Aorta (tissue), 5 donors: ENCODE results near the gene PSMB7. TPM values are rescaled to one million over a fixed set of nuclear protein-coding genes. Genes with fewer than 3 reads are reported as not detected.

Experiments
- ATAC-seq: fragments of 200-7000 bp; cut with Tn5 transposase; one replicate; pipeline ENCODE4 v1.9.1; 2022; ENCODE audit warnings: moderate library complexity; ENCODE audit not compliant: low FRiP score
- DNase-seq, 2 donors: peaks; one replicate each; pipeline ENCODE4 v3.0.0-alpha.2; 2020
- H3K27ac ChIP-seq, 2 donors: one replicate each; pipeline ENCODE4 v1.5.1; 2013; ENCODE audit warnings: low read length in 2 of 2, mild to moderate bottlenecking in 2 of 2, moderate library complexity in 2 of 2, control low read depth in 1 of 2, inconsistent platforms in 1 of 2, low read depth in 1 of 2
- H3K27me3 ChIP-seq, 2 donors: one replicate each; pipeline ENCODE4 v1.6.1; 2013; ENCODE audit warnings: control low read depth in 1 of 2, low read length in 1 of 2, mild to moderate bottlenecking in 1 of 2, moderate library complexity in 1 of 2; ENCODE audit not compliant: insufficient read depth in 2 of 2, control insufficient read depth in 1 of 2
- H3K36me3 ChIP-seq, 2 donors: one replicate each; pipeline ENCODE4 v1.6.1; 2013; ENCODE audit warnings: control low read depth in 1 of 2, low read length in 1 of 2, mild to moderate bottlenecking in 1 of 2; ENCODE audit not compliant: insufficient read depth in 2 of 2, control insufficient read depth in 1 of 2
- H3K4me1 ChIP-seq, 2 donors: one replicate each; pipeline ENCODE4 v1.6.1; 2013; ENCODE audit warnings: low read length in 2 of 2, control low read depth in 1 of 2, mild to moderate bottlenecking in 1 of 2, moderate library complexity in 1 of 2; ENCODE audit not compliant: insufficient read depth in 2 of 2, control insufficient read depth in 1 of 2
- H3K4me3 ChIP-seq, 2 donors: one replicate each; pipeline ENCODE4 v1.5.1; 2013; ENCODE audit warnings: low read length in 2 of 2, control low read depth in 1 of 2, mild to moderate bottlenecking in 1 of 2
- H3K9me3 ChIP-seq: one replicate; pipeline ENCODE4 v1.6.1; 2013; ENCODE audit warnings: mild to moderate bottlenecking, low read length; ENCODE audit not compliant: control insufficient read depth
- WGBS, 2 donors: extraction: QIAGEN DNeasy Blood & Tissue Kit; methylation state at CpG; one replicate each; pipeline ENCODE4 v1.1.7; 2013; 5-methylcytosine and 5-hydroxymethylcytosine counted together
- intact Hi-C, 2 donors: fragments of 100-400 bp; cut with DNase I; formaldehyde crosslinking; loops; one replicate each; pipeline versions ENCODE4 v1.14.2 to v1.15.0; 2022
- polyA plus RNA-seq, 2 donors: library from polyadenylated mRNA; stranded (reverse); fragments of 200-250 nt; gene quantifications; one replicate each; pipeline ENCODE4 v1.2.3, GENCODE V29; 2013
- total RNA-seq, 2 donors: library from RNA; stranded (reverse); fragmentation: NEBNext Ultra II Directional; extraction: Animal tissue kit (Norgen Biotek cat#: 25700); gene quantifications; one replicate each; pipeline ENCODE4 v1.2.1, GENCODE V29; 2021
- donor health status: healthy with polysubstance abuse.
- donor health status: Bipolar disorder and iron deficiency.
- donor health status: DM: no; HTN: no; CAD: no.
- donor health status: DM: no; HTN: no; CAD: no.
- donor health status: DM: yes; HTN: yes; CAD: no.

PSMB7 gene
- total and polyA plus RNA-seq, 4 donors = 75.9 to 153 (median 90.1) TPM

DNA sequence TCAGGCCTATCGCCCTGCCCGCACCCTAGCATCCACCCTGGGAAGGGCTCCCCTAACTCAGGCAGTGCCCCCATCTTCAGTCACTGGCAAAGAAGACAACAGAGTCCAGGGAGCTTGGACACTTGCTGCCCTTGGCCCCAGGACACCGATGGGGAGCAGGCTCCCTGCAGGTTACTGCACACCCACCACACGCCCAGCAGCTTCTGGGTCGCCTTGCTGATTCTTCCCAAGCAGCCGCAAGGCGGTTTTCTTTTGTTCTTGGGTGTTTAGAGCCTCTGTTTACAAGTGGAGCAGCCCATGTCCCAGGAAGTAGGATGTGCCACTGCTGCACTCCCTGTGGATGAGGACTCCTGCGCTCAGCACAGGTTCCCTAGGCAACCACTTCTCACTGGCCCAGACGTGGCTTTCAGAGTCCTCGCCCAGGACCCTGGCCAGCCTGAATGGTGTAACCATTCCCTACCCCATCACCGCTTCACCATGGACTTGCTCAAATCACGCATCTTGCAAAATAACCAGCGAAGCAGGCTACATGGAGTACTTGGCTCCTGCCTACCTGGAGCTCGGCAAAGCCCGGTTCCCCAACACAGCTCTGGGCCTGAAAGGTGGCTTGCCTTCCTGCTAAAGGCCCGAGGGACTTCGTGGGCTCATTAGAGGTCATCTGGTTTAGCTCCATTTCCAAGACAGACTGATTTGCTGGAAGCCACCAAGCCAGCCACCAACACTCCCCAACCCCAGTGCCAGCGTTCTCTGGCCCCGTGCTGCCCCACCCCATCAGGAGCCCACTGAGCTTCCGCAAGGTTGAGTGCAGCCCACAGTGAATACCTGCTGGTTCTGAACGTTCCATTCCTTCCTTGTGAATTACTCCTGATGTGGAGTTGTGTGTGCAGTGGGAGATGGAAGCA, 60.0 kb downstream of the PSMB7 start:
- H3K36me3 ChIP-seq = peaks cover 6 to 10% of the 10 kb centered on the region in 2 donors
- no peak overlapping the region for H3K4me3 ChIP-seq
- WGBS, 2 donors = 90 to 92% methylated on average over 21 of the region's 21 CpGs
- H3K4me1 ChIP-seq = no peaks in the 10 kb centered on the region
- no peak for ATAC-seq
- intact Hi-C loops = no loop called here
- H3K9me3 ChIP-seq = no peaks in the 10 kb centered on the region
- no peaks in the 10 kb centered on the region for H3K27me3 ChIP-seq
- DNase-seq = no peak
- H3K27ac ChIP-seq = no peak overlapping the region

DNA sequence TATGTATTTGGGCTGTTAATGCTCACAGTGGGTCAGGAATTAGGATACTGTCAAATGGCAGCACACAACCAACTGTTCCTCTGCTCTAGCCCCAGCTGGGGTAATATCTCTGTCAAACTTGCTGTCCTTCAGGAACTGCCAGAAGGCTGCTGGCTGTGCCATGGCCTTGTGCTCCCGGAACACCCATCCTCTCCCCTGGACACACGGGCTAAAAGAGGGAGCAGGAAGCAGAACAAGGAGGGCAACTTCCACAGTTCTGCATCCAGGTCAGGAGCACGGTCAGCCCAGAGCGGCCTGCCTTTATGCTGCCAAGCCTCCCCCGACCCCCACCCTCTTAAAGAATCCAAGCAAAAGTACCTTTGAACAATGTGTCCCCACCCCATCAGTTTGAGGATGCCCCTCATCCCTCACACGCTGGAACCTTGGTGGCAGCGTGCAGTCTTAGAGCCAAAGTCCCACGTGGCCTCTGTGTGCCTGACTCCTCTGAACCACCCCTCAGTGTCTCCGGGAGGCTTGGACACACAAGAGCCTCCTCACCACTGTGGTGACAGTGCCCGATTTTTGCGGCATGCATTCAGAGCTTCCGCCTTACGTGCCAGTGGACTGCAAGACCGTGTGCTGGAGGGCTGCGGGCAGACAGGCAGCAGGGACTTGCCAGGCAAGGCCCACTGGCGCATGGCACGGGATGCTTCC, 60.8 kb downstream of the PSMB7 start:
- Histone ChIP-seq H3K4me3 (no peak overlapping the region), H3K36me3 (peaks cover 6 to 10% of the 10 kb centered on the region in 2 donors), H3K27ac (no peak overlapping the region), H3K9me3 (no peaks in the 10 kb centered on the region), H3K27me3 (no peaks in the 10 kb centered on the region), H3K4me1 (no peaks in the 10 kb centered on the region)
- DNase-seq = peak in 1 of 2 donors; percentile 60
- 87 to 91% methylated on average over 16 to 17 of the region's 17 CpGs for WGBS, 2 donors
- intact Hi-C loops = no loop called here
- ATAC-seq = no peak

DNA sequence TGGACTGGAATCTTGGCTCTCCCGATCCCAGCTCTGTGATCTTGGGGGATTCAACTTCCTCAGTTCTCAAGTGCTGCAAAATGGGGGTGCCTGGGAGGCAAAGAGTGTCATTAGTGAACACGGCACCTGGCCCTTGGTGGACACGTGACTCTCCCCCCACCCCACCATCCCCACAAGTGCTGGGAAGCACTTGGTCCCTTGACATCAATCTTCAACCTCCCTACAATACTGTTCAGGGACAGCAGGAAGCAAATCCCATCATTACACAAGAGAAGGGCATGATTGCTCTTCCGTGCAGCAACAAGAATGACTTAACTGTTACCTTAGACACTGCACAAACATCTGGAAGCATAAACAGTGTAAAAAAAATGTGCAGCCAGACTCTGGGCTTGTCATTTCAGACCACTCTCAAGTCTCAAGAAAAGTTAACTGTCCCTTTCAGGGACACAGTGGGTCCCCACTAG, 61.4 kb downstream of the PSMB7 start:
- H3K27me3 ChIP-seq = no peaks in the 10 kb centered on the region
- ATAC-seq = no peak
- WGBS, 2 donors = 74 to 76% methylated on average over 4 of the region's 4 CpGs
- no peaks in the 10 kb centered on the region for H3K4me1 ChIP-seq
- H3K36me3 ChIP-seq = peaks cover 6 to 11% of the 10 kb centered on the region in 2 donors
- intact Hi-C loops = no loop called here
- DNase-seq = peak in 1 of 2 donors; percentile 10
- no peaks in the 10 kb centered on the region for H3K9me3 ChIP-seq
- no peak overlapping the region for H3K4me3 ChIP-seq
- no peak overlapping the region for H3K27ac ChIP-seq

DNA sequence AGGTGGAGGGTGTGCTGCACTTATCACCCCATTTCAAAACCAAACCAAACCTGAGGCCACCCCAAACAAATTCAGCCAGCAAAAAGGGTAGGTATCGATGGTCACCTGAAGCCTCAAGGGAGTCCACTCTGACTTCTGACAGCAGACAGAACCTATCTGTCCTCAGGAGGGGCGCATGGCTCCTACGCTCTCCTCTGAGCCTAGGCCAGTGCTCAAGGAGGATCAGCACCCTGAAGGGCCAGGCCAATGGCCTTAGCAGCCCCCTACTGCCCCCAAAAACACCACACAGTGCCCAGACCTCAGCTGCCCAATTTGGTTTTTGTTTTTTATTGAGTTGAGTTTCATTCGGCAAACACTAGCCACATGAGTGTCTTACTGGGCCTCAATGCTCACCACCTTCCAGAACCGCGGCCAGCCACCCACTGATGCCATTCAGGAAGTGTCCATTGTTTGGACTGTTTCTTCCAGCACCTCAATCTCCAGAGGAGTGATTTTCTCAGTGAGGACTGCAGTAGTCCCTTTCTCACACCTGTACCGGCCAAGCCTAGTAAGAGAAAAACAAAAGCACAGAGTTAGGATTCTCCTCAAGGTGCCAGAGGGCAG, 62.0 kb downstream of the PSMB7 start:
- DNase-seq (peak in 1 of 2 donors; percentile 55), ATAC-seq (no peak)
- 91 to 92% methylated on average over 7 of the region's 7 CpGs for WGBS, 2 donors
- H3K9me3 ChIP-seq = no peaks in the 10 kb centered on the region
- H3K4me1 ChIP-seq = no peaks in the 10 kb centered on the region
- H3K27me3 ChIP-seq = no peaks in the 10 kb centered on the region
- no peak overlapping the region for H3K27ac ChIP-seq
- no peak overlapping the region for H3K4me3 ChIP-seq
- intact Hi-C loops = no loop called here
- H3K36me3 ChIP-seq = peaks cover 6 to 13% of the 10 kb centered on the region in 2 donors

DNA sequence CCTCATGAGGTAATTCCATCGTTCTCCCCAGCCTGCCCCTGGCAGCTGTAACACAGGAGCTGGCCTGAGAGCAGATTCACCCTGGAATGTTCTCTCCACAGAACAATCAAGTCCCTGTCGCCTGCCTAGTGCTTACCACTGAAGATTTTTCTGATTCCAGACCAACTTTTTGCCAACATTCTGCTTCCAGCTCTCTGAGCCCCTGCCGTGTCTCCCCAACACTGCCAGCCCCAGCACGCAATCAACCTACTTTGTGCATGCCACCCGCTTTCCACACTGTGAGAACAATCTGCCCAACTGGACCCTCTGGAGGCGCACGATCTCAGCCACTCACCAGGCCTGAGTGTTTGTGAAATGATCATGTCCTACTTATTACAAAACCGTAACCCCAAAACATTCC, 62.6 kb downstream of the PSMB7 start:
- no peak overlapping the region for H3K4me3 ChIP-seq
- H3K4me1 ChIP-seq = no peaks in the 10 kb centered on the region
- no peak overlapping the region for H3K27ac ChIP-seq
- WGBS, 2 donors = 84 to 85% methylated on average over 8 of the region's 8 CpGs
- ATAC-seq (no peak), DNase-seq (peak; percentile 21 to 59)
- H3K36me3 ChIP-seq = peaks cover 6 to 13% of the 10 kb centered on the region in 2 donors
- intact Hi-C loops = no loop called here
- no peaks in the 10 kb centered on the region for H3K27me3 ChIP-seq
- H3K9me3 ChIP-seq = no peaks in the 10 kb centered on the region

DNA sequence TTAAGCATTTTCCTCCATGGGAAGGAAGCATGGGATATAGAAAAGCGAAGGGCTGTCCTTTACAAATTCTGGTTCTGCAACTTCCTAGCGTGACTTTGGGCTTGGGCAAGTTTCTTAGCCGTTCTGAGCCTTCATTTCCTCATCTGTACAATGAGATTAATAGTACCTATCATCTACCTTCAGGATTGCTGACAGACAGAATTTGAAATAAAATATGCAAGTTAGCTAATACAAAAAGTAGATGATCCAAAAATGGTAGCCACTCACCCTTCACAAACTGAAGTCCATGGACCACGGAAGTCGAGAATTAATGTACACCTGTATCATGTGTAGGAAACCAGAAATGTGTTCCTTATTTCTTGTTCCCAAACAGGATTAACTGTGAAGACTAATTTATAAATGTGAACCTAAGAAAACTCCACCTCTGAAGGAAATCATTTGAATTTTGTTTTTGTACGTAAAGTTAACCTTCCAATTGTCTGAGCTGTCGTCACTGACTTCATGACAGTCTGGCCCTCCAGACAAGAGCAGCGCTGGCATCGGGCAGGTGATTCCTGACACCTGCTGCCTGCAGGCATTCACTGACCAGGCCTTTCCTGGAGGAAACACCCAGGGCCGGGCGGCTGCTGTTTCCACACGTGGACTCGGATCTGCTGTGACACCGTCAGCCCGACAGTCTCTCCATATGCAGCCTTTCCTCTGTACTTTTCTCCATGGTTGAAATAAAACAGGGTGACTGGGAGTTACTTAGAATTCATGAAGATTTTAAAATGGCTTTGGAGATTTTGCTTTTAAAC, 63.4 kb downstream of the PSMB7 start:
- intact Hi-C loops = no loop called here
- H3K4me1 ChIP-seq = no peaks in the 10 kb centered on the region
- no peak overlapping the region for H3K4me3 ChIP-seq
- H3K36me3 ChIP-seq = peaks cover 6 to 13% of the 10 kb centered on the region in 2 donors
- DNase-seq (peak; percentile 40 to 74), ATAC-seq (no peak)
- no peaks in the 10 kb centered on the region for H3K27me3 ChIP-seq
- 79 to 84% methylated on average over 15 of the region's 15 CpGs for WGBS, 2 donors
- no peak overlapping the region for H3K27ac ChIP-seq
- no peaks in the 10 kb centered on the region for H3K9me3 ChIP-seq

DNA sequence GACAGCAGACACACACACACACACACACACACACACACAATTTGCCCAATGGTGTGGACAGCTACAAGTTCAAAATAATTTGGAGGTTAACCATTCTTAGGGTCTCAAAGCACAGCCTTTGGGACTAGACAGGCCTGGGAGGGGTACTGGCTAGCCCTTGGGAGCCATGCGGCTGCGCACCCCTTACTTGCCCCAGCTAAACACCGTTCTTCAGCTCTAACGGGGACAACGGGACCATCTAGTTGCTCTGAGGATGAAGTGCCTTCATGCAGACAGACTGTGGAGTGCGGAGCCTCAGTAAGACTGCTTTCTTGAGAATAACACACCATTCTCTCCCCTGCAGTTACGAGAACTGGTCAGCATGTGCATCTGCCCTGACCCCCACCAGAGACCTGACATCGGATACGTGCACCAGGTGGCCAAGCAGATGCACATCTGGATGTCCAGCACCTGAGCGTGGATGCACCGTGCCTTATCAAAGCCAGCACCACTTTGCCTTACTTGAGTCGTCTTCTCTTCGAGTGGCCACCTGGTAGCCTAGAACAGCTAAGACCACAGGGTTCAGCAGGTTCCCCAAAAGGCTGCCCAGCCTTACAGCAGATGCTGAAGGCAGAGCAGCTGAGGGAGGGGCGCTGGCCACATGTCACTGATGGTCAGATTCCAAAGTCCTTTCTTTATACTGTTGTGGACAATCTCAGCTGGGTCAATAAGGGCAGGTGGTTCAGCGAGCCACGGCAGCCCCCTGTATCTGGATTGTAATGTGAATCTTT, 64.6 kb downstream of the PSMB7 start:
- no peaks in the 10 kb centered on the region for H3K4me1 ChIP-seq
- H3K9me3 ChIP-seq = no peaks in the 10 kb centered on the region
- WGBS, 2 donors = 87 to 88% methylated on average over 16 of the region's 16 CpGs
- peaks cover 6 to 13% of the 10 kb centered on the region in 2 donors for H3K36me3 ChIP-seq
- intact Hi-C loops = no loop called here
- no peaks in the 10 kb centered on the region for H3K27me3 ChIP-seq
- no peak overlapping the region for H3K27ac ChIP-seq
- ATAC-seq (no peak), DNase-seq (peak; percentile 29 to 39)
- no peak overlapping the region for H3K4me3 ChIP-seq
